ENCODE measurements around the gene NCK2.
"Not testable (repeated sequence)": the region's sequence is repeated elsewhere in the genome, so short reads cannot be mapped to it uniquely, and the experiment has no call there.

Gene NCK2

DNA sequence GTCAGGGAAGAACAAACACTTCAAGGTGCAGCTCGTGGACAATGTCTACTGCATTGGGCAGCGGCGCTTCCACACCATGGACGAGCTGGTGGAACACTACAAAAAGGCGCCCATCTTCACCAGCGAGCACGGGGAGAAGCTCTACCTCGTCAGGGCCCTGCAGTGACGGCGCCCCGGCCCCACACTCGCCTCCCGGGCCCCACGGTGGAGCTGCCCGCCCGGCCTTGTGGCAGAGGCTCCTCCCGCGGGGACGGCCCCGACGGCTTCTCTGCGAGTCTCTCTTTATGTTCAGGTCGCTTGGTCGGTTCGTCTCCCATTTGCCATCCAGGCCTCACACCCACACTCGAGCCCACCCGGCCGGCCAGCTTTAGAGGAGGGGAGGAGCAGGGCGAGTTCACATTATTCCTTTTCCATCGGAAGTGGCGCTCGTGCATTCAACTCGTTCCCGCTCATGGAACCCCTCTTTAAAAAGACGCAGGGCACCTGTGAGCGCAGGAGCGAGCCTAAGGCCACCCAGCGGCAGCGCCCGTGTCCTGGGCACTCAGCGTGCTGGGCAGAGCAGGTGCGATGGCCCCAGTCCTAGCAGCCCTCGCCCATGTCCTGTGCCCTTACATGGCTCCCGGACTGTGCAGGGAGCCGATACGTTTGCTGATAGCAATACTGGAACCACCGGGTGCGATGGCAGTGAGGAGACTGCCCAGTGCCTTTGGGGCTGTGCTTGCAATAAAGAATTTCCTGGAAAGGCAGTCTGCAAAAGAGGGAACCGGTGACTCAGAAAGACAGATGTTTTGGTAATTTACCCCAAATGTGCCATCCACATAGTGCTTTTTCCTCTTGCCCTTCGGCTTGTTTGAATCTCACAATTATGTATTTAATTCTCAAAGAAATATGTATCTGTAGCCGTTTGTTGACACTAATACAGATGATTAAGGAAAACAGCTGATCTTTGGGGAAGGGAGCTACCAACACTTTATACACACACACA lies 148.6 kb downstream of the NCK2 start:
- Histone ChIP-seq H3K4me3 (ENCODE audit: severe bottlenecking) (no peak overlapping the region), H3K36me3 (ENCODE audit: low read depth) (peaks cover 17% of the 10 kb centered on the region), H3K27ac (ENCODE audit: poor library complexity, severe bottlenecking) (no peak overlapping the region), H3K9me3 (ENCODE audit: severe bottlenecking) (no peaks in the 10 kb centered on the region), H3K27me3 (ENCODE audit: insufficient read depth, poor library complexity, severe bottlenecking) (no peaks in the 10 kb centered on the region), H3K4me1 (ENCODE audit: insufficient read depth, poor library complexity, severe bottlenecking) (no peaks in the 10 kb centered on the region)
- ATAC-seq (ENCODE audit: low read depth) = no peak
- TF ChIP-seq CTCF (IDR thresholded peaks at IDR 0.05; ENCODE audit: poor library complexity, severe bottlenecking) = no peak
- no peak for DNase-seq (ENCODE audit: low spot score)

DNA sequence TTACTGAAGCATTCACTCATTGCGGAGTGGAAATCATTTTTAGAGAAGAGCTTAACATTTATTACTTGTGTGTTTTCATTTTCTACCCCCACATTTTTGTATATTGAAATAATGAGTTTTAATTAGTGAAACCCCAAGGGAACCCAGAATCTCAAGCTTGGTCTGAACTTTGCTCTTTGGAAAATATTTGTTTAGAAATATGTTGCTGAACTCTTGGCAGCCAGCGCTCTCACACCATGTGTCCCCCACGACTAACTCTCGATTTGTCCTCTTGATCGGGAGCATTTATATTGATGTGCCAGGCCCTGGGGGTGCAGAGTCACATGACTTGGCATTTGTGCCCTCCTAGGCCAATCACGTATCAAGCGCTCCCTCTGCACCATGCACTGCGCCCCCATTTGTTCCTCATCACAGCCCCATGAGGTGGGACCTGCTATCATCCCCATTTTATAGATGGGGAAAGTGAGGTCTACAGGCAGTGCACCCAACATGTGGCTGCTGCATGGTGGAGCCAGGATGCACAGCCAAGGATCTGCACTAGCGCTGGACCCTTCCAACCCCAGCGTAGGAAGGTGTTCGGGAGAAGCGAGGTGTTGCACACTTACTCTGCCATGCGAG lies 149.7 kb downstream of the NCK2 start:
- no peaks in the 10 kb centered on the region for H3K9me3 ChIP-seq (ENCODE audit: severe bottlenecking)
- H3K27me3 ChIP-seq (ENCODE audit: insufficient read depth, poor library complexity, severe bottlenecking) = no peaks in the 10 kb centered on the region
- no peak overlapping the region for H3K27ac ChIP-seq (ENCODE audit: poor library complexity, severe bottlenecking)
- DNase-seq (ENCODE audit: low spot score) (no peak), ATAC-seq (ENCODE audit: low read depth) (no peak)
- no peaks in the 10 kb centered on the region for H3K4me1 ChIP-seq (ENCODE audit: insufficient read depth, poor library complexity, severe bottlenecking)
- H3K4me3 ChIP-seq (ENCODE audit: severe bottlenecking) = no peak overlapping the region
- no peak for TF ChIP-seq CTCF (IDR thresholded peaks at IDR 0.05; ENCODE audit: poor library complexity, severe bottlenecking)
- H3K36me3 ChIP-seq (ENCODE audit: low read depth) = peaks cover 11% of the 10 kb centered on the region

- H3K4me1 ChIP-seq (ENCODE audit: insufficient read depth, poor library complexity, severe bottlenecking) = no peaks in the 10 kb centered on the region
- no peak for DNase-seq (ENCODE audit: low spot score)
- H3K9me3 ChIP-seq (ENCODE audit: severe bottlenecking) = no peaks in the 10 kb centered on the region
- H3K4me3 ChIP-seq (ENCODE audit: severe bottlenecking) = no peak overlapping the region
- no peak; the same call in 2 of the 3 replicates for ATAC-seq (ENCODE audit: low read depth)
- H3K36me3 ChIP-seq (ENCODE audit: low read depth) = peaks cover 11% of the 10 kb centered on the region
- H3K27ac ChIP-seq (ENCODE audit: poor library complexity, severe bottlenecking) = no peak overlapping the region
- no peak for TF ChIP-seq CTCF (IDR thresholded peaks at IDR 0.05; ENCODE audit: poor library complexity, severe bottlenecking)
- no peaks in the 10 kb centered on the region for H3K27me3 ChIP-seq (ENCODE audit: insufficient read depth, poor library complexity, severe bottlenecking)
These were observed 151.5 kb downstream of the NCK2 start for GRCh38 chr2:105895990-105896764.

DNA sequence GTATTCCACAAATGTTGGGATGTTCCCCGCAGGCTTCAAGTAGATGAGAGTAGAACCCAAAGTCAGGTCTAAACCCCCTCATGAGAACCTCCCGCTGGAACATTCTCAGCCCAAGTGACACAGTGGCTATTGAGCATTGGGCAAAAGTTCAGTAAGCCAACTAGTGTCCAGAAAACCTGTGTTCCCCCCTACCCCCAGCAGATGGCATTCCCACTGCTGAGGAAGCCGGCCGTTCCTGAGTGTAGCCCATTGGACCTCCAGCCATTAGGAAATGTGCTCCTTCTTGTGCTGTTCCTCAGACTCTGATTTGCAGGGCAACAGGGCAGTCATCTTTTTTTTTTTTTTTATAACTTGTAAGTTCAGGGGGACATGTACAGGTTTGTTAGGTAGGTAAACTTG lies 152.1 kb downstream of the NCK2 start:
- H3K27ac ChIP-seq (ENCODE audit: poor library complexity, severe bottlenecking) = no peak overlapping the region
- no peak for TF ChIP-seq CTCF (IDR thresholded peaks at IDR 0.05; ENCODE audit: poor library complexity, severe bottlenecking)
- no peak for DNase-seq (ENCODE audit: low spot score)

DNA sequence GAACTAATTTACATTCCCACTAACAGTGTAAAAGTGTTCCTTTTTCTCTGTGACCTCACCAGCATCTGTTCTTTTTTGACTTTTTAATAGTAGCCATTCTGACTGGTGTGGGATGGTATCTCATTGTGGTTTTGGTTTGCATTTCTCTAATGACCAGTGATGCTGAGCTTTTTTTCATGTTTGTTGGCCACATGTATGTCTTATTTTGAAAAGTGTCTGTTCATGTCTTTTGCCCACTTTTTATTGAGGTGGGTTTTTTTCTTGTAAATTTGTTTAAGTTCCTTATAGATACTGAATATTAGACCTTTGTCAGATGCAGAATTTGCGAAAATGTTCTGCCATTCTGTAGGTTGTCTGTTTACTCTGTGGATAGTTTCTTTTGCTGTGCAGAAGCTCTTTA lies 153.0 kb downstream of the NCK2 start:
- not testable (repeated sequence) for H3K4me3 ChIP-seq (ENCODE audit: severe bottlenecking); H3K9me3 ChIP-seq (ENCODE audit: severe bottlenecking); H3K4me1 ChIP-seq (ENCODE audit: insufficient read depth, poor library complexity, severe bottlenecking); DNase-seq (ENCODE audit: low spot score); H3K27me3 ChIP-seq (ENCODE audit: insufficient read depth, poor library complexity, severe bottlenecking); ATAC-seq (ENCODE audit: low read depth); H3K27ac ChIP-seq (ENCODE audit: poor library complexity, severe bottlenecking)
- peaks cover 11% of the 10 kb centered on the region for H3K36me3 ChIP-seq (ENCODE audit: low read depth)

More for the DNA sequence above, 152.1 kb downstream of the NCK2 start:
- Histone ChIP-seq H3K9me3 (ENCODE audit: severe bottlenecking) (no peaks in the 10 kb centered on the region), H3K36me3 (ENCODE audit: low read depth) (peaks cover 11% of the 10 kb centered on the region), H3K4me1 (ENCODE audit: insufficient read depth, poor library complexity, severe bottlenecking) (no peaks in the 10 kb centered on the region), H3K4me3 (ENCODE audit: severe bottlenecking) (no peak overlapping the region), H3K27me3 (ENCODE audit: insufficient read depth, poor library complexity, severe bottlenecking) (no peaks in the 10 kb centered on the region)
- ATAC-seq (ENCODE audit: low read depth) = no peak
